GM06990 (cell line): Measurements from ENCODE around the gene CACHD1.
A peak's percentile ranks its signal among the peaks of the same experiment; 100 is the strongest.

Experiments
- DNase-seq: peaks from one replicate; pipeline ENCODE4 v3.0.0-alpha.2; 2011; ENCODE audit not compliant: insufficient read length; ENCODE audit errors: extremely low read depth
- H3K27me3 ChIP-seq: replicated peaks from 2 replicates; pipeline ENCODE4 v1.6.0; 2011; ENCODE audit warnings: low read length; ENCODE audit not compliant: control insufficient read depth, insufficient read depth
- H3K36me3 ChIP-seq: 2 replicates; pipeline ENCODE4 v1.5.1; 2011; ENCODE audit warnings: low read length; ENCODE audit not compliant: control insufficient read depth, insufficient read depth
- H3K4me3 ChIP-seq: replicated peaks from 2 replicates; pipeline ENCODE4 v1.5.1; 2011; ENCODE audit warnings: low read depth, mild to moderate bottlenecking, control low read depth, low read length
- CTCF ChIP-seq: IDR thresholded peaks from 2 replicates; pipeline ENCODE4 v1.5.1; 2011; ENCODE audit warnings: low read length, control low read depth, mild to moderate bottlenecking, inconsistent platforms; ENCODE audit not compliant: insufficient read depth, poor library complexity, severe bottlenecking

Gene CACHD1

GRCh38 chr1:64581843-64582185 is 111.9 kb downstream of the CACHD1 start:
- Histone ChIP-seq H3K36me3 (no peaks in the 10 kb centered on the region), H3K4me3 (no peak overlapping the region), H3K27me3 (no peaks in the 10 kb centered on the region)
- TF ChIP-seq CTCF: no peak
- DNase-seq: no peak

- H3K27me3 ChIP-seq: no peaks in the 10 kb centered on the region
- no peak for DNase-seq
- no peaks in the 10 kb centered on the region for H3K36me3 ChIP-seq
- TF ChIP-seq CTCF: peak; percentile 22
- no peak overlapping the region for H3K4me3 ChIP-seq
Observed at GRCh38 chr1:64584479-64584878, 114.5 kb downstream of the CACHD1 start.

GRCh38 chr1:64588876-64589275 is 118.9 kb downstream of the CACHD1 start:
- no peak for DNase-seq
- no peaks in the 10 kb centered on the region for H3K36me3 ChIP-seq
- no peaks in the 10 kb centered on the region for H3K27me3 ChIP-seq
- no peak overlapping the region for H3K4me3 ChIP-seq
- no peak for TF ChIP-seq CTCF

- Histone ChIP-seq H3K36me3 (no peaks in the 10 kb centered on the region), H3K4me3 (no peak overlapping the region), H3K27me3 (no peaks in the 10 kb centered on the region)
- TF ChIP-seq CTCF: no peak
- DNase-seq: no peak
Observed at GRCh38 chr1:64590316-64590715, 120.4 kb downstream of the CACHD1 start.

- Histone ChIP-seq H3K27me3 (no peaks in the 10 kb centered on the region), H3K36me3 (no peaks in the 10 kb centered on the region), H3K4me3 (no peak overlapping the region)
- no peak for TF ChIP-seq CTCF
- DNase-seq: no peak
Observed at GRCh38 chr1:64594446-64594845, 124.5 kb downstream of the CACHD1 start.

GRCh38 chr1:64595871-64596515 is 126.1 kb downstream of the CACHD1 start:
- TF ChIP-seq CTCF: no peak
- H3K27me3 ChIP-seq: no peaks in the 10 kb centered on the region
- no peaks in the 10 kb centered on the region for H3K36me3 ChIP-seq
- no peak overlapping the region for H3K4me3 ChIP-seq
- no peak for DNase-seq
